ENCODE measurements around the gene RELA. TPM values are rescaled to one million over a fixed set of nuclear protein-coding genes. Genes with fewer than 3 reads are reported as not detected.
"Not testable (repeated sequence)": the region's sequence is repeated elsewhere in the genome, so short reads cannot be mapped to it uniquely, and the experiment has no call there.

Gene RELA
- 50.7 TPM for polyA plus RNA-seq (2013, experiment 1 of 2)
- 42.5 TPM for polyA plus RNA-seq (2013, experiment 2 of 2)

DNA sequence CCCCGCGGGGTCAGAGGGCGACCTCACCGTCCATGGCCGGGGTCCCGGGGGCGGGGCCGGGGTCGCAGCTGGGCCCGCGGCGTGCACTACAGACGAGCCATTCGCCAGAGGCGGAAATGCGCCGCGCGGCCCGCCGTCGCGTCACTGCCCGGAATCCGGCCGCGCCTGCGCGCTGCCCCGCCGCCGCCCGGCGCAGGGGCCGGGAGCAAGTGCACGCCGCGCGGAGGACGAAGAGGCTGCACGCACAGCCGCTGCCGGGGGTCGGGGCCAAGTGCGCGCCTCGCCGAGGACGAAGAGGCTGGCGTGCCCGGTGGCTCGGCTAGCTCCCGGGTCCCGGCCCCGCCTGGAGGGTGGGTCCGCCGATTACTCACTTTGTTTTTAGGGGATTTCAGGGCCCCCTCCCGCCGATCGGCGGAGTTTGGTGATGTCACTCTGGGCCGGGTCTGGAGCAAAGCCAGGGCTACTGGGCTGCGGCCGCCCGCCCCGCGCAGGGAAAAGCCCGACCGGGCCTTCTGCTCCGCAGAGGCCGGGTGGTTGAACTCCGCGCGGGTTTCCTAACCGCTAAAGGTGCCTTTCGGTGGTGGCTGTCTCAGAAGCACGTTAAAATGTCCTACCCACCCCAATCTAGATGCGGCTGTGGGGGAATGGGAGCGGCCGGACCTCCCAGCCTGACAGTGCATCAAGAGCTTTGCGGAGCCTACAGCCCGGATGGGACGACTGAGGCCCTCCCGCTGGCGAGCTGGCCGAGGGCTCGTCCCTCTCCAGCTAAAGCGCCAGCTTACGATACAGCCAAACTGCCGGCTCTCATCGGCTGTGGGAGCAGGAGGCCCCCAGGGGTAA, at the start of gene RELA:
RELA (minus strand) TSS at position 118 of the 840 bp plus-strand sequence; CDS start at position 34, 84 bp downstream.
- WGBS, 2 experiments (ENCODE audit: insufficient coverage in 2 of 2): 0 to 1% methylated on average over 63 to 81 of the region's 91 CpGs
- H3K4me3 ChIP-seq (ENCODE audit: extremely low read depth, insufficient read depth, low read length, poor library complexity, severe bottlenecking): peak within 1 kb of the TSS; percentile 78
- H3K27ac ChIP-seq (ENCODE audit: low read depth, low read length, severe bottlenecking): peak within 1 kb of the TSS; percentile 95
- no peaks in the 10 kb centered on the region for H3K9me3 ChIP-seq (ENCODE audit: control insufficient read depth, low read length)
- H3K4me1 ChIP-seq (ENCODE audit: control insufficient read depth, insufficient read depth, low read length, poor library complexity, severe bottlenecking): peaks cover 17% of the 10 kb centered on the region
- H3K36me3 ChIP-seq (ENCODE audit: control insufficient read depth, insufficient read depth, low read length): peaks cover 42% of the 10 kb centered on the region

GRCh38 chr11:65711785-65712632, 49.3 kb upstream of the RELA start, which contains the start of gene KAT5:
TSS of gene KAT5 (plus strand) at chr11:65712252. CDS start at chr11:65712268, 16 bp downstream.
- no peaks in the 10 kb centered on the region for H3K9me3 ChIP-seq (ENCODE audit: control insufficient read depth, low read length)
- H3K27ac ChIP-seq (ENCODE audit: low read depth, low read length, severe bottlenecking): peak within 1 kb of the TSS; percentile 99
- peak within 1 kb of the TSS; percentile 78 for H3K4me3 ChIP-seq (ENCODE audit: extremely low read depth, insufficient read depth, low read length, poor library complexity, severe bottlenecking)
- peaks cover 41% of the 10 kb centered on the region for H3K36me3 ChIP-seq (ENCODE audit: control insufficient read depth, insufficient read depth, low read length)
- H3K4me1 ChIP-seq (ENCODE audit: control insufficient read depth, insufficient read depth, low read length, poor library complexity, severe bottlenecking): no peaks in the 10 kb centered on the region
- WGBS, 2 experiments (ENCODE audit: insufficient coverage in 2 of 2): 0 to 2% methylated on average over 54 to 56 of the region's 65 CpGs

DNA sequence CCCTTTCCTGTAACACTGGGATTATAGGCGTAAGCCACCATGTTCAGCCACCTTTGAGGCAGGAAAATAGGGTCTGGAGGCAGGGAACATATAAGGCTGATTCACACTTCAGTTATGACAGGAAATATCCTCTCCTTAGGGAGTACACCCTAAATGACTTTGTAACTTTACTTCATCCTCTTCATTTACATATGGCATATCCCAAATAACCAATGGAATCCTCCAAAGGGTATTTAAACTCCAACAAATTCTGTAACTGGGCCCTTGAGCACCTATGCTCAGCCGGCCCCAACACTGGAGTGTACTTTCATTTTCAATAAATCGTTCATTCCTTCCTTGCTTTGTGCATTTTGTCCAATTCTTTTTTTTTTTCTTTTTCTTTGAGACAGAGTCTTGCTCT, 47.7 kb upstream of the RELA start:
- H3K4me3 ChIP-seq (ENCODE audit: extremely low read depth, insufficient read depth, low read length, poor library complexity, severe bottlenecking): no peak overlapping the region
- H3K36me3 ChIP-seq (ENCODE audit: control insufficient read depth, insufficient read depth, low read length): peaks cover 26% of the 10 kb centered on the region
- 84 to 93% methylated on average over 2 to 3 of the region's 3 CpGs for WGBS, 2 experiments (ENCODE audit: insufficient coverage in 2 of 2)
- H3K27ac ChIP-seq (ENCODE audit: low read depth, low read length, severe bottlenecking): no peak overlapping the region
- H3K9me3 ChIP-seq (ENCODE audit: control insufficient read depth, low read length): no peaks in the 10 kb centered on the region
- no peaks in the 10 kb centered on the region for H3K4me1 ChIP-seq (ENCODE audit: control insufficient read depth, insufficient read depth, low read length, poor library complexity, severe bottlenecking)

DNA sequence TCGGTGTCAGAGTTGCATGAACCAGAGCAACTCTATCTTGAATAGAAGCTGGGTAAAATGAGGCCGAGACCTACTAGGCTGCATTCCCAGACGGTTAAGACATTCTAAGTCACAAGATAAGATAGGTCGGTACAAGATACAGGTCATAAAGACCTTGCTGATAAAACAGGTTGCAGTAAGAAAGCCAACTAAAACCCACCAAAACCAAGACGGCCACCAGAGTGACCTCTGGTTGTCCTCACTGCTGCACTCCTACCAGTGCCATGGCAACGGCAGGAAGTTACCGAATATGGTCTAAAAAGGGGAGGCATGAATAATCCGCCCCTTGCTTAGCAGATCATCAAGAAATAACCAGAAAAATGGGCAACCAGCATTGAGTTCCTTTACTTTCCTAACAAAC, 46.9 kb upstream of the RELA start:
- Histone ChIP-seq H3K9me3 (ENCODE audit: control insufficient read depth, low read length) (no peaks in the 10 kb centered on the region), H3K27ac (ENCODE audit: low read depth, low read length, severe bottlenecking) (no peak overlapping the region), H3K4me1 (ENCODE audit: control insufficient read depth, insufficient read depth, low read length, poor library complexity, severe bottlenecking) (no peaks in the 10 kb centered on the region), H3K4me3 (ENCODE audit: extremely low read depth, insufficient read depth, low read length, poor library complexity, severe bottlenecking) (no peak overlapping the region), H3K36me3 (ENCODE audit: control insufficient read depth, insufficient read depth, low read length) (peaks cover 19% of the 10 kb centered on the region)
- 85 to 86% methylated on average over 7 of the region's 8 CpGs for WGBS, 2 experiments (ENCODE audit: insufficient coverage in 2 of 2)

- no peak overlapping the region for H3K27ac ChIP-seq (ENCODE audit: low read depth, low read length, severe bottlenecking)
- no peak overlapping the region for H3K4me3 ChIP-seq (ENCODE audit: extremely low read depth, insufficient read depth, low read length, poor library complexity, severe bottlenecking)
- no peaks in the 10 kb centered on the region for H3K4me1 ChIP-seq (ENCODE audit: control insufficient read depth, insufficient read depth, low read length, poor library complexity, severe bottlenecking)
- no peaks in the 10 kb centered on the region for H3K9me3 ChIP-seq (ENCODE audit: control insufficient read depth, low read length)
- H3K36me3 ChIP-seq (ENCODE audit: control insufficient read depth, insufficient read depth, low read length): peaks cover 7% of the 10 kb centered on the region
- 93% methylated on average over 3 to 5 of the region's 5 CpGs for WGBS, 2 experiments (ENCODE audit: insufficient coverage in 2 of 2)
Observed at GRCh38 chr11:65708451-65708850, 45.7 kb upstream of the RELA start.

DNA sequence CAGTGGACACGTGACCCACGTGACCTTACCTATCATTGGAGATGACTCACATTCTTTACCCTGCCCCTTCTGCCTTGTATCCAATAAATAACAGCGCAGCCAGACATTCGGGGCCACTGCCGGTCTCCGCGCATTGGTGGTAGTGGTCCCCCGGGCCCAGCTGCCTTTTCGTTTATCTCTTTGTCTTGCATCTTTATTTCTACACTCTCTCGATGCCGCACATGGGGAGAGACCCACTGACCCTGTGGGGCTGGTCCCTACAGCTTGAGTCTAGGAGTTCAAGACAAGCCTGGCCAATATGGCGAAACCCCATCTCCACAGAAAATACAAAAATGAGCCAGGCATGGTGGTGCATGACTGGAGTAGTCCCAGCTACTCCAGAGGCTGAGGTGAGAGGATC, 44.3 kb upstream of the RELA start:
- H3K4me1 ChIP-seq (ENCODE audit: control insufficient read depth, insufficient read depth, low read length, poor library complexity, severe bottlenecking); H3K9me3 ChIP-seq (ENCODE audit: control insufficient read depth, low read length); H3K4me3 ChIP-seq (ENCODE audit: extremely low read depth, insufficient read depth, low read length, poor library complexity, severe bottlenecking); H3K27ac ChIP-seq (ENCODE audit: low read depth, low read length, severe bottlenecking); H3K36me3 ChIP-seq (ENCODE audit: control insufficient read depth, insufficient read depth, low read length): not testable (repeated sequence)
- 88 to 95% methylated on average over 8 to 9 of the region's 12 CpGs for WGBS, 2 experiments (ENCODE audit: insufficient coverage in 2 of 2)

DNA sequence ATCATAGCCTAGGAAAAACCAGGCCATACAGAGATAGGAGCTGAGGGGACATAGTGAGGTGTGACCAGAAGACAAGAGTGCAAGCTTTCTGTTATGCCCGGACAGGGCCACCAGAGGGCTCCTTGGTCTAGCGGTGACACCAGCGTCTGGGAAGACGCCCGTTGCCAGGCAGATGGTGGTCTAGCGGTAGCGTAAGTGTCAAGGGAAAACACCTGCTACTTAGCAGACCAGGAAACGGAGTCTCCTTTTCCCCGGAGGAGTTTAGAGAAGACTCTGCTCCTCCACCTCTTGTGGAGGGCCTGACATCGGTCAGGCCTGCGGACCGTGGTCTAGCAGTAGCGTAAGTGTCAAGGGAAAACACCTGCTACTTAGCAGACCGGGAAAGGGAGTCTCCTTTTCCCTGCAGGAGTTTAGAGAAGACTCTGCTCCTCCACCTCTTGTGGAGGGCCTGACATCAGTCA, 43.6 kb upstream of the RELA start:
- H3K9me3 ChIP-seq (ENCODE audit: control insufficient read depth, low read length); H3K4me3 ChIP-seq (ENCODE audit: extremely low read depth, insufficient read depth, low read length, poor library complexity, severe bottlenecking); H3K36me3 ChIP-seq (ENCODE audit: control insufficient read depth, insufficient read depth, low read length); H3K27ac ChIP-seq (ENCODE audit: low read depth, low read length, severe bottlenecking); H3K4me1 ChIP-seq (ENCODE audit: control insufficient read depth, insufficient read depth, low read length, poor library complexity, severe bottlenecking): not testable (repeated sequence)
- 15 to 17% methylated on average over 4 to 13 of the region's 14 CpGs for WGBS, 2 experiments (ENCODE audit: insufficient coverage in 2 of 2)

DNA sequence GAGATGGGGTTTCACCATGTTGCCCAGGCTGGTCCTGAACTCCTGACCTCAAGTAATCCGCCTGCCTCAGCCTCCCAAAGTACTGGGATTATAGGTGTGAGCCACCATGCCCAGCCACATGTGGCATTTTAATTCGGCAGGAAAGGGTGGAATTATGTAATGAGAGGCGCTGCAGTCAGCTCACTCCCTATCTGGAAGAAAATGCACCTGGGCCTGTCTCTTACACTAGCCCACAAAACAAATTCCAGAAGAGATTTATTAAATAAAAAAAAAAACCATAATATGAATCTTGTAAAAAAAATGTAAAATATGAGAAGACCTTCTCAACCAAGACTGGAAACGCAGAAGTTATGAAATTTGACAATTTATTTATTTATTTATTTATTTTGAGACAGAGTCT, 41.1 kb upstream of the RELA start:
- Histone ChIP-seq H3K9me3 (ENCODE audit: control insufficient read depth, low read length) (peaks cover 3% of the 10 kb centered on the region), H3K36me3 (ENCODE audit: control insufficient read depth, insufficient read depth, low read length) (no peaks in the 10 kb centered on the region), H3K4me3 (ENCODE audit: extremely low read depth, insufficient read depth, low read length, poor library complexity, severe bottlenecking) (no peak overlapping the region), H3K4me1 (ENCODE audit: control insufficient read depth, insufficient read depth, low read length, poor library complexity, severe bottlenecking) (no peaks in the 10 kb centered on the region), H3K27ac (ENCODE audit: low read depth, low read length, severe bottlenecking) (no peak overlapping the region)
- WGBS, 2 experiments (ENCODE audit: insufficient coverage in 2 of 2): 80% methylated on average over 1 of the region's 4 CpGs; no CpG with 5 or more reads in 1 of the 2 experiments

DNA sequence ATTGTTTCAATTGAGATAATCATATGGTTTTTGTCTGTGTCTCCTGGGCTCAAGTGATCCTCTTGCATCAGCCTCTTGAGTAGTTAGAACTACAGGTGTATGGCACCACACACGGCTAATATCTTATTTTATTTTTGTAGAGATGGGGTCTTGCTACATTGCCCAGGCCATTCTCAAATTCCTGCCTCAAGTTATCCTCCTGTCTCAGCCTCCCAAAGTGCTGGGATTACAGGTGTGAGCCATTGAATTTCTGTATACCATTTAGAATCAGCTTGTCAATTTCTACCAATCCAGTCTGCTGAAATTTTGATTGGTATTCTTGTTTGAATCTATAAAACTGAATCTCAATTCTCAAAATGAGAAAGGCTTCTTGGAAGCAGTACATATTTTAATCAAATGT, 39.0 kb upstream of the RELA start:
- WGBS, 2 experiments (ENCODE audit: insufficient coverage in 2 of 2): 80% methylated on average over 1 of the region's 1 CpG; no CpG with 5 or more reads in 1 of the 2 experiments
- Histone ChIP-seq H3K4me3 (ENCODE audit: extremely low read depth, insufficient read depth, low read length, poor library complexity, severe bottlenecking) (no peak overlapping the region), H3K9me3 (ENCODE audit: control insufficient read depth, low read length) (peaks cover 3% of the 10 kb centered on the region), H3K27ac (ENCODE audit: low read depth, low read length, severe bottlenecking) (no peak overlapping the region), H3K36me3 (ENCODE audit: control insufficient read depth, insufficient read depth, low read length) (no peaks in the 10 kb centered on the region), H3K4me1 (ENCODE audit: control insufficient read depth, insufficient read depth, low read length, poor library complexity, severe bottlenecking) (no peaks in the 10 kb centered on the region)

- no peak overlapping the region for H3K27ac ChIP-seq (ENCODE audit: low read depth, low read length, severe bottlenecking)
- H3K4me3 ChIP-seq (ENCODE audit: extremely low read depth, insufficient read depth, low read length, poor library complexity, severe bottlenecking): no peak overlapping the region
- no CpG with 5 or more reads among the region's 3 CpGs for WGBS, 2 experiments (ENCODE audit: insufficient coverage in 2 of 2)
- no peaks in the 10 kb centered on the region for H3K4me1 ChIP-seq (ENCODE audit: control insufficient read depth, insufficient read depth, low read length, poor library complexity, severe bottlenecking)
- peaks cover 3% of the 10 kb centered on the region for H3K9me3 ChIP-seq (ENCODE audit: control insufficient read depth, low read length)
- H3K36me3 ChIP-seq (ENCODE audit: control insufficient read depth, insufficient read depth, low read length): no peaks in the 10 kb centered on the region
Observed at GRCh38 chr11:65700399-65700798, 37.7 kb upstream of the RELA start.
